ENCODE data around the gene DLL1. TPM values are rescaled to one million over a fixed set of nuclear protein-coding genes. Genes with fewer than 3 reads are reported as not detected.
"Not testable (repeated sequence)": the region's sequence is repeated elsewhere in the genome, so short reads cannot be mapped to it uniquely, and the experiment has no call there.

The DLL1 gene, protein sequence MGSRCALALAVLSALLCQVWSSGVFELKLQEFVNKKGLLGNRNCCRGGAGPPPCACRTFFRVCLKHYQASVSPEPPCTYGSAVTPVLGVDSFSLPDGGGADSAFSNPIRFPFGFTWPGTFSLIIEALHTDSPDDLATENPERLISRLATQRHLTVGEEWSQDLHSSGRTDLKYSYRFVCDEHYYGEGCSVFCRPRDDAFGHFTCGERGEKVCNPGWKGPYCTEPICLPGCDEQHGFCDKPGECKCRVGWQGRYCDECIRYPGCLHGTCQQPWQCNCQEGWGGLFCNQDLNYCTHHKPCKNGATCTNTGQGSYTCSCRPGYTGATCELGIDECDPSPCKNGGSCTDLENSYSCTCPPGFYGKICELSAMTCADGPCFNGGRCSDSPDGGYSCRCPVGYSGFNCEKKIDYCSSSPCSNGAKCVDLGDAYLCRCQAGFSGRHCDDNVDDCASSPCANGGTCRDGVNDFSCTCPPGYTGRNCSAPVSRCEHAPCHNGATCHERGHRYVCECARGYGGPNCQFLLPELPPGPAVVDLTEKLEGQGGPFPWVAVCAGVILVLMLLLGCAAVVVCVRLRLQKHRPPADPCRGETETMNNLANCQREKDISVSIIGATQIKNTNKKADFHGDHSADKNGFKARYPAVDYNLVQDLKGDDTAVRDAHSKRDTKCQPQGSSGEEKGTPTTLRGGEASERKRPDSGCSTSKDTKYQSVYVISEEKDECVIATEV
- 0.50 TPM in 1 of 2 replicates, not detected in the other for total RNA-seq

GRCh38 chr6:170290296-170291128 is at the start of gene DLL1:
TSS of gene DLL1 (minus strand) at chr6:170291078. CDS start at chr6:170290139, 939 bp downstream.
- intact Hi-C loops (cut with micrococcal nuclease): loop anchor here (2.0 to 10.0 kb wide), 5 partner anchors 18 to 498 kb away; no protein-coding TSS in a partner anchor

GRCh38 chr6:170335199-170335598 is 44.3 kb upstream of the DLL1 start:
- intact Hi-C loops (cut with micrococcal nuclease): not testable (repeated sequence)

GRCh38 chr6:170329321-170329720 is 38.4 kb upstream of the DLL1 start:
- intact Hi-C loops (cut with micrococcal nuclease): no loop called here

- intact Hi-C loops (cut with micrococcal nuclease): no loop called here
Measured at GRCh38 chr6:170317718-170318117, 26.8 kb upstream of the DLL1 start.

DNA sequence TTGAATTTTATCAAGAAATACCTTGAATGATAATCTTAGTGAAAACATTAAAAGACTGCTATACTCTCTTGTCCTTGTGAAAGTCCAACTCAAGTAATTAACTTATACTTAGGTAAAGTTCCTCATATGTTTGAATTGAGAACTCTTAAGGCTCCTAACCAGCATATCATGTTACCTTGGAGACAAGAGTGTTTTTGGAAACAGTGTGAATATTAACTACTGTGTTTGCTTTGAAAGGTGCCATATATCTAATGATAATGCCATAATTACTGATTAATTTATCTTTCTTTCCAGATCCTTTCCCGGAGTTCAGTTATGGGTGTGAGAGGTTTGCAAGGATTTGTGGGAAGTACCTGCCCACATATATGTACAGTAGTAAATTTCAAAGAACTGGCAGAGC is 26.2 kb upstream of the DLL1 start:
- intact Hi-C loops (cut with micrococcal nuclease): no loop called here

DNA sequence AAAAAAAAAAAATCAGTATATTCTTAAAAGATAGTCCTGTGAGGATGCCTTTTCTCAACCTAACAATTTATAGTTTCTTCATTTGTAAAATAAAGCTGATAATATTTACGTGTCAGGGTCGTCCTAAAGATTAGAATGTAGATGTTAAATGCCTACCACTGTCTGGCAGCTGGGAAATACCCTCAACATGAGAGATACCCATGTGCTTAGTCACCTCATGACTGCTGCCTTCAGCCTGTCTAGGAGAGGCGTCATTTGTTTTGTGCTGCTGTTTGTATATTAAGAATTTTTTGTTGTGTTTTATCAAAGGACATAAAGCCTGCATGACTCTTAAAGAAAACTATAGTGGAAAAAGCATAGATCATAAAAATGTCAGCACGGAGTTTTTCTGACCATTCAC is 25.2 kb upstream of the DLL1 start:
- intact Hi-C loops (cut with micrococcal nuclease): no loop called here

DNA sequence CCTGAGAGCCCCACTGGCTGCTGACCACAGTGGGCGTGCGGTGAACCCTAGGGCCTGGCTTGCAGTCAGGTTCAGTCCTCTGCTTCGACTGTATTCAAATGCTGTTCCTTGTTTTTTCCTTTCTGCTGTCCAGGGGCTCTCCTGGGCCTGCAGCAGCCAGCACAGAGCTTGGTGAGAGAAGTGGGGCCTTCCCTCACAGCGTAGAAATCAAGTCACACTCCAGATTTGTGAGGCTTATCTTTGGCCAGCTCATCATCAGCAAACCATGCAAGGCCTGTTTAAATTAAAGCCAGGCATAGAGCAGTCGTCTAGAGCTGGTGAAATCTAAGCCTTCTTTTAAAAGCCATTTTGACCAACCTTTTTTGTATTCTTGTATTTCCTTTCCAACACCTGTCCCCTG is 24.1 kb upstream of the DLL1 start:
- intact Hi-C loops (cut with micrococcal nuclease): no loop called here

GRCh38 chr6:170313716-170314295 is 22.9 kb upstream of the DLL1 start:
- intact Hi-C loops (cut with micrococcal nuclease): no loop called here

- intact Hi-C loops (cut with micrococcal nuclease): no loop called here
Measured at GRCh38 chr6:170312876-170313275, 22.0 kb upstream of the DLL1 start.

GRCh38 chr6:170311696-170312095 is 20.8 kb upstream of the DLL1 start:
- intact Hi-C loops (cut with micrococcal nuclease): no loop called here

- intact Hi-C loops (cut with micrococcal nuclease): loop anchor here (5.0 kb wide), 1 partner anchor 36 kb away; no protein-coding TSS in a partner anchor
Measured at GRCh38 chr6:170308761-170309160, 17.9 kb upstream of the DLL1 start.

DNA sequence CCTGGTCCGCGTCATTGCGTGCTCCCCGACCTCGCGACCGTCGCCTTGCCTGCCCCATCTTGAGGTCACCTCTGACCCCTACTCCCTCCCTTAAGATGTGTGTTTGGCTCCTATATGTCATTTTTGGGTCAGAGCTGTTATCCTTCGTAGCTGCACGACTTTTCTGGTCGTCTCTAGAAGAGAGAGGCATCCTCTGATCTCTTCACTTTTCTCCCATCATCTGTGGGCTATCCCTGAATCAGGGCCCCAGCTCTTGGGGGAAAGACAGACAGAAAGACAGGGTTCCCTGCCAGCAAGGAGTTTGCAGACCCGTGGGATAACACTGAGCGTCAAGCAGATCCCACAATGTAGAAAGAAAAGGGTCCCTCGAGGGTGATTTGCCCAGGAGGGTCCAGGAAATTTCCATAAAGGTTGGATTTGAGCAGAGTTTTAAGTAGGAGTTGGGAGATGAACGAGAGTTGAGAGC is 16.2 kb upstream of the DLL1 start:
- intact Hi-C loops (cut with micrococcal nuclease): loop anchor here (2.0 to 5.0 kb wide), 3 partner anchors 14 to 218 kb away; no protein-coding TSS in a partner anchor

- intact Hi-C loops (cut with micrococcal nuclease): loop anchor here (1.0 to 5.0 kb wide), 5 partner anchors 14 to 604 kb away; partner anchors contain the start of genes C6orf120, TBP and WDR27
Measured at GRCh38 chr6:170306324-170307079, 15.6 kb upstream of the DLL1 start, which contains the start of gene FAM120B. TSS of gene FAM120B (plus strand) at chr6:170306758. CDS start at chr6:170317391, 10,633 bp downstream.

- intact Hi-C loops (cut with micrococcal nuclease): loop anchor here (1.0 to 5.0 kb wide), 5 partner anchors 13 to 604 kb away; partner anchors contain the start of genes C6orf120, TBP and WDR27
Measured at GRCh38 chr6:170305805-170306323, 15.0 kb upstream of the DLL1 start.

DNA sequence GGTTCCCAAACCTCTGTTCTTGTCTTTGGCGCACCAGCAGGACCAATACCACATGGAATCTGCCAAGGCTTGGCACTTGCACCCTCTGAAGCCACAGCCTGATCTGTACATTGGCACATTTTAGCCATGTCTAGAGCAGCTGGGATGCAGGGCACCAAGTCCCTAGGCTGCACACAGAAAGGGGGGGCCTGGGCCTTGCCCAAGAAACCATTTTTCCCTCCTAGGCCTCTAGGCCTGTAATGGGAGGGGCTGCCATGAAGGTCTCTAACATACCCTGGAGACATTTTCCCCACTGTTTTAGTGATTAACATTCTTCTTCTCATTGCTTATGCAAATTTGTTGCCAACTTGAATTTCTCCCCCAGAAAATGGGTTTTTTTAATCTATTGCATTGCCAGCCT is 10.3 kb upstream of the DLL1 start:
- intact Hi-C loops (cut with micrococcal nuclease): no loop called here

DNA sequence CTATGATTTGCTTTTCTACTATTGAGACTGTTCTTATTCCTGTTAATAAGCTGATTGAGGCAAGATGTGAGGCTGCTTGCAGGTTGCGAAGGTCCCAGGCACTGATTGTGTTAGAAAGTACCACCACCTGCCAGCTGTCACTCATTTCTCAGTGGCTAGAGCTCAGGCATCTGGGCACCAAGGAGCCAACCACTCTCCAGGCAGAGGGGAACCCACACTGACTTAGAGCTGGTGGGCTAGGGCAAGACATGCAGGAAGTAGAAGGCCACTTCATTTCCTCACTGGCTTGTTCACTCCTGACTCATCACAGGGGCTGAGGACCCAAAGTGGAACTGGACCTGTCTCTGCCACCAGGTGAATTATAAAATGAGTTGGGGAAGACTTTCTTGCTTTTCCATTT is 7.8 kb upstream of the DLL1 start:
- intact Hi-C loops (cut with micrococcal nuclease): loop anchor here (10.0 kb wide), 2 partner anchors 304 to 344 kb away; no protein-coding TSS in a partner anchor

DNA sequence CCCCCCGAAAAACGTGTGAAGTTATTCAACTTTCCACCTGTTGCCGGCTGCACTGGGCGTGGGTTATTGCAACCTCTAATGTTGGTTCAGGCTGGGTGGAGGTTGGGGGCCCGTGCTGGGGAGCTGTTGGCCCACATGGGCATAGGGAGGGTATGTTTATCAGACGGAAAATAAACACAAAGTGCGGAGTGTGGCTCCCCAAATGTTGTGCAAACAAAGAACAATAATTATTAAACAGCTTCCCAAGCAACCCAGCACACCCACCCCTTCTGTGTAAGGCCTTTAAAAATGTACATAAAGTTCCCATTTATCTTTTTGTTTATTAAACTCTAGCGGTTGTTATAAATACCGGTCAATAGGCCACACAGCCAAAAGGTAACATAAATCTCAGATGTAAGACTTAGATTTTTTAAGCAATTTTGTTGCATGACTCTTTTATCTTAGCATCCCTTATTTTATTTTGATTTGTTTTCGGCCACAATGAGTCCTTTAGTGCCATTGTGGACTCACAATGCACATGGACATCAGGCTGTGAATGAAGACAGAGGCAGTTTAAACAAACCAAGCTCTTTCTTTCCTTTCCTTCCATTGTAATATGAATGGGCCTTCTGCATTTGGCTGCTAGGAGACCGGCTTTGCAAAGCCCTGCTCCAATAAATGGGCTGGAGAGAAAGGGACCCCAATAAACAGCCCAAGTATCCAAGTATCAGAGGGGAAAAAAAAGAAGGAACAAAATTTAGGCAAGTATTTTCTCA is 6.9 kb upstream of the DLL1 start:
- intact Hi-C loops (cut with micrococcal nuclease): loop anchor here (10.0 kb wide), 2 partner anchors 303 to 343 kb away; no protein-coding TSS in a partner anchor

- intact Hi-C loops (cut with micrococcal nuclease): loop anchor here (10.0 kb wide), 2 partner anchors 302 to 342 kb away; no protein-coding TSS in a partner anchor
Measured at GRCh38 chr6:170296746-170297575, 6.1 kb upstream of the DLL1 start.

All from T-helper 2 cell treated with Interferon-gamma antibody and Interleukin-4, amounts not matched to agents 100 ng/mL and 5 ng/mL, for 36 hours (primary cell).